22Rv1 (cell line): ENCODE results near the gene ZC3H12C.

ENCODE experiments used
- H3K27ac ChIP-seq: fragments of 450-650 bp; 2 replicates; pipeline ENCODE4 v1.5.1; 2017
- ZFX ChIP-seq: fragments of 450-650 bp; IDR thresholded peaks from 2 replicates; pipeline ENCODE4 v1.6.1; 2017; ENCODE audit warnings: antibody characterized with exemption, borderline replicate concordance
- TF ChIP-seq, protein P1 (sequence below): fragments of 450-650 bp; IDR thresholded peaks from 2 replicates; pipeline ENCODE4 v1.5.1; 2017; ENCODE audit warnings: mild to moderate bottlenecking

The ZC3H12C gene

DNA sequence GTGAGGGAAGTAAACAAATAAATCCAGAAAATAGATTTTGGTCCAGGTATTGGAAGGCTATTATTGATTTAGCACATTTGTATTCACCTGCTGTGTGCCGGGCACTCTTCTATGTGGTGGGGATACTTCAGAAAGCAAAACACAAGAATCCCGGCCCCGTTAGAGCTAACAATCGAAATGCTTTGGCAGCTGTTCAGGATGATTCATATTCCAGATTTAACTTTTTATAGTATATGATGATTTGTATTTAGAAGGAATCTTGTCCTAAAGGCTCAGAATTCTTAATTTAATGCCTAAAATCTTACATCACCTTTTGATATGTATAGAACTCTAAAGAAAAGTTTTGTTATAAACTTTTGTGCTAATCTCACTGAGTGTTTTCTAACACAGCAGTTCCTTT lies 28.0 kb downstream of the ZC3H12C start:
- TF ChIP-seq ZFX, result no peak
- TF ChIP-seq, protein P1, sequence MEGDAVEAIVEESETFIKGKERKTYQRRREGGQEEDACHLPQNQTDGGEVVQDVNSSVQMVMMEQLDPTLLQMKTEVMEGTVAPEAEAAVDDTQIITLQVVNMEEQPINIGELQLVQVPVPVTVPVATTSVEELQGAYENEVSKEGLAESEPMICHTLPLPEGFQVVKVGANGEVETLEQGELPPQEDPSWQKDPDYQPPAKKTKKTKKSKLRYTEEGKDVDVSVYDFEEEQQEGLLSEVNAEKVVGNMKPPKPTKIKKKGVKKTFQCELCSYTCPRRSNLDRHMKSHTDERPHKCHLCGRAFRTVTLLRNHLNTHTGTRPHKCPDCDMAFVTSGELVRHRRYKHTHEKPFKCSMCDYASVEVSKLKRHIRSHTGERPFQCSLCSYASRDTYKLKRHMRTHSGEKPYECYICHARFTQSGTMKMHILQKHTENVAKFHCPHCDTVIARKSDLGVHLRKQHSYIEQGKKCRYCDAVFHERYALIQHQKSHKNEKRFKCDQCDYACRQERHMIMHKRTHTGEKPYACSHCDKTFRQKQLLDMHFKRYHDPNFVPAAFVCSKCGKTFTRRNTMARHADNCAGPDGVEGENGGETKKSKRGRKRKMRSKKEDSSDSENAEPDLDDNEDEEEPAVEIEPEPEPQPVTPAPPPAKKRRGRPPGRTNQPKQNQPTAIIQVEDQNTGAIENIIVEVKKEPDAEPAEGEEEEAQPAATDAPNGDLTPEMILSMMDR, result no peak
- H3K27ac ChIP-seq, result no peak overlapping the region

DNA sequence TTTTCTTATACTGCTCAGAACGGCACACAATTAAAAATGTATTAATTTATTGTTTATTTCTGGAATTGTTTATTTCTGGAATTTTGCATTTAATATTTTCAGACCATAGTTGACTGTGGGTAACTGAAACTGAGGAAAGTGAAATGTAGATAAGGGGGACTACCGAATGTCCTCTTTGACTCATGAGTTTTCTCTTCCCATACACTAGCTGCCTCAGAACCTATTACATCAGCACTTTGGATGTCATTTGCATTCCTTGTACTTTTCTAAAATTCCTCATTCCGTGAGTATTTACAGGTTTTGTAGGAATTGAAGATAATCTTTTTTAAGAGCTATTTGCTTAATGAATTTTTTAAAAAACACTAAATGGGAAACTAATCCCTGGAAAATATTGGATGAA lies 29.8 kb downstream of the ZC3H12C start:
- no peak overlapping the region for H3K27ac ChIP-seq
- TF ChIP-seq, protein P1, result no peak
- TF ChIP-seq ZFX, result no peak

DNA sequence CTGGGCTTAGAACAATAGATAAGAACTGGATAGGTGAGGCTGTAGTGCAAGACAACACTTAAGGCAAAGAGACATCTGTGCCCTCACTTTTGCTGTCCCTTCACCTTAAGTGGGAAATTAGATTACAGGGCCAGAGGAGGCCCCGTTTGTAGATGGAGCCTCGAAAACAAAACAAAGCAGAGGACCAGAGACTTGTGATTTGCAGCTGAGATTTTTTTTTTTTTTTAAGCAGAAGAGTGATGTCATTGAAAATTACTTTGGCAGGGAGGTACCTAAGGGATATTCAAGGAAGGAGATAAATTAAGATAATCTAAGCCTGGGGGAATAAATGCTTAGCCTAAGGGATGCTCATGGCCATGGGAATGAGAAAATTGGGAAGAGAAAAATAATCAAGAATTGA lies 31.4 kb downstream of the ZC3H12C start:
- TF ChIP-seq, protein P1, result no peak
- TF ChIP-seq ZFX, result no peak
- no peak overlapping the region for H3K27ac ChIP-seq

GRCh38 chr11:110125632-110126031 lies 32.4 kb downstream of the ZC3H12C start:
- H3K27ac ChIP-seq, result no peak overlapping the region

GRCh38 chr11:110126936-110127335 lies 33.7 kb downstream of the ZC3H12C start:
- TF ChIP-seq ZFX, result no peak
- TF ChIP-seq, protein P1, result no peak
- no peak overlapping the region for H3K27ac ChIP-seq

More at GRCh38 chr11:110125632-110126031, 32.4 kb downstream of the ZC3H12C start:
- TF ChIP-seq, protein P1, result no peak
- no peak for TF ChIP-seq ZFX

DNA sequence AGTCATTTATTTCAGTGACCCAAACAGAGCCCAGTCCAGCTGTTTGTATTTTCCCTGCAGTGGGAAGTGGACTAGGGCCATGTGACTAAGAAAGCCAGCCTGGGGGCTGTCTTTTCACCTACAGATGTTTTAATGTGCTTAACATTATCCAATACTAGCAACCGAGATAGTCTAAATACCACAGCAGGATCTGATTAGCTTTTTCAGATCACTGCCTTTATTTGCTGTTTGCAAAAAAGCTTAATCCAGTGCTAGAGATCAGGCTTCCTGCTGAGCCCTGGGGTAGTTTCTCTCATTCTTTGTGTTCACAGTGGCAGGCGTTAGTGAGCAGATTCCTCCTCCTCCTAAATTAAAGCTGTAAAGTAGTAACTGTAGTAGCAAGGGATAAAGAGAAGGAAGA lies 35.0 kb downstream of the ZC3H12C start:
- H3K27ac ChIP-seq, result no peak overlapping the region
- TF ChIP-seq, protein P1, result no peak
- TF ChIP-seq ZFX, result no peak

DNA sequence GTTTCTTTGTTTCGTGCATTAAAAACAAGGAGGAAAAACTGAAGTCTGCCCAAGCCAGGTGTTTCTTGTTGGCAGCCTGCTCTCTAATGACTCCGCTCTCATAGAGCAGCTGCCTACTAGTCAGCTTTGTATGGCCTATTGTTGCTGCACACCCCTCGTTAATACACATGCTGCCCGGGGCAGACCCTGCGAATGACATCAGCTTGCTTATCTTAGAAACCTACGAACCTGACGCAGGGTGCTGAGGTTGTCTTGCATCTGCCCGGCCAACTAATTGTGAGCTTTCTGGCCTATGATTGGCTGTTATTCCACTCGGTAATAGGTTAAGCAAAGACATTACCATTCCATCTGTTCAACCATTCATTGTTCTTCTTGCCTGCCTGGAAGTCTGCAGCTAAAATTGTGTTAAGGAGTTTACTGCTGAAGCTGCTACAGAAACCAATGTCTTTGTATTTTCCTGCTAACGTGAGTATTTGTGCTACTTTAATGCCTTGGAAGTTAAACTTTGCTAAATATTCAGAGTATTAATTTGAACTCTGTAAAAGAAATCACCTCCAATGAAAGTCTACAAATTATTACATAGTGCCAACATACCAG lies 37.5 kb downstream of the ZC3H12C start:
- no peak for TF ChIP-seq ZFX
- TF ChIP-seq, protein P1, result no peak
- no peak overlapping the region for H3K27ac ChIP-seq
